DND-41 (cell line): ENCODE results near the gene GREB1L.

Experiments used
- CTCF ChIP-seq: IDR thresholded peaks from 2 replicates; pipeline ENCODE4 v1.5.1; 2012; ENCODE audit warnings: borderline replicate concordance, low read length, moderate library complexity, mild to moderate bottlenecking; ENCODE audit not compliant: poor library complexity, severe bottlenecking; ENCODE audit errors: extremely low read depth
- EZH2 ChIP-seq: IDR thresholded peaks from 3 replicates; pipeline ENCODE4 v1.6.1; 2012; ENCODE audit warnings: borderline replicate concordance, low read depth, mild to moderate bottlenecking, moderate library complexity, low read length, inconsistent platforms; ENCODE audit not compliant: severe bottlenecking

DNA sequence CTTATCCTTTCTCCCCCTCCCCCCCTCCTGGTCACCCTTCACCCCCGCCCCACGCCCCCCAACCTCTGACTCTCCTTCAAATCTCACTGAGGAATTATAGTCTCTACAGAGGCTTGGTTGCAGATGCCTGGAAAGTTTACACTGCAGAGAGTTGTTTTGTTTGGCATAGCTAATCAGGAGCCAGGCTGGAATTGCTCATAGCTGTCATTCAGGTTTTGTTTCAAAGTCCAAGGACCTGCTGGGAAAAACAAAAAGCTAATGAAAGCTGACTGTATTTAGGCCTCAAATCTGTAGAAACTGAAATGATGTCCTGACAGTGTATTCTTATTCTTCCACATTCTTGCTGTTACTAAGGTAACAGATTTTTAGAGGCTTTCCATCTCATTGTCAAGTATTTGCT is 22.6 kb downstream of the GREB1L start:
- TF ChIP-seq EZH2 (no peak), CTCF (no peak)
